ENCODE measurements around the gene HSPBP1. TPM values are rescaled to one million over a fixed set of nuclear protein-coding genes. Genes with fewer than 3 reads are reported as not detected.

HSPBP1 gene
- total and polyA plus RNA-seq, 2 of the 13 experiments (the other 11 are each of a cell fraction or from before 2014, with no cell fraction given): 22.3 to 33.7 TPM

- TF ChIP-seq GTF3A (CRISPR knock-in tag; conservative IDR thresholded peaks at IDR 0.05) (no peak), FIP1L1 (IDR thresholded peaks at IDR 0.05; ENCODE audit: borderline replicate concordance, insufficient read depth, low read depth, low read length) (no peak), ZNF263 (CRISPR knock-in tag; IDR thresholded peaks at IDR 0.05) (no peak), ZNF572 (CRISPR knock-in tag; IDR thresholded peaks at IDR 0.05) (no peak), ZFAT (CRISPR knock-in tag; conservative IDR thresholded peaks at IDR 0.05) (no peak), SP2 (CRISPR knock-in tag; IDR thresholded peaks at IDR 0.05) (peak; percentile 71), ZNF354B (CRISPR knock-in tag; IDR thresholded peaks at IDR 0.05) (no peak), CENPX (CRISPR knock-in tag; IDR thresholded peaks at IDR 0.05) (no peak), ZNF350 (CRISPR knock-in tag; IDR thresholded peaks at IDR 0.05; ENCODE audit: borderline replicate concordance, low read depth) (peak; percentile 62; the same call in 1 of the 2 replicates), NAIF1 (CRISPR knock-in tag; IDR thresholded peaks at IDR 0.05; ENCODE audit: borderline replicate concordance) (no peak), ZNF280D (CRISPR knock-in tag; IDR thresholded peaks at IDR 0.05) (no peak), TGIF2 (CRISPR knock-in tag; IDR thresholded peaks at IDR 0.05) (no peak), ZNF44 (CRISPR knock-in tag; IDR thresholded peaks at IDR 0.05) (no peak), HDAC6 (IDR thresholded peaks at IDR 0.05; ENCODE audit: low read depth, low read length) (no peak), TCF12 (IDR thresholded peaks at IDR 0.05) (no peak), TCF12 (CRISPR knock-in tag; IDR thresholded peaks at IDR 0.05) (peak; percentile 78; the same call in 1 of the 2 replicates), TFAP4 (IDR thresholded peaks at IDR 0.05; ENCODE audit: borderline replicate concordance, low read depth) (peak; percentile 81; the same call in 1 of the 2 replicates), ZBTB39 (CRISPR knock-in tag; IDR thresholded peaks at IDR 0.05) (0 out of 2 replicates have a peak, but pooled peaks have one; percentile 22), ZNF264 (CRISPR knock-in tag; IDR thresholded peaks at IDR 0.05) (no peak), MAFK (conservative IDR thresholded peaks at IDR 0.05 in 1 of 2, IDR thresholded peaks at IDR 0.05 in 1 of 2; ENCODE audit: low read length in 2 of 2) (no peak), U2AF1 (optimal IDR thresholded peaks at IDR 0.05; ENCODE audit: low read depth, low read length) (no peak), ATF3 (CRISPR knock-in tag; IDR thresholded peaks at IDR 0.05) (no peak)
Observed at GRCh38 chr19:55279770-55280643, at the start of gene HSPBP1 (continued).

Measured in HepG2 (cell line).